SK-N-MC (cell line): ENCODE data around the gene AVPR2.

Source experiments
- EZH2 ChIP-seq: fragments of 200-600 bp; sonication (generic); IDR thresholded peaks from one replicate; pipeline ENCODE4 v1.6.1; 2017; ENCODE audit warnings: antibody characterized with exemption
- FOXP2 ChIP-seq: optimal IDR thresholded peaks from 2 replicates; pipeline ENCODE3; 2011; ENCODE audit warnings: mild to moderate bottlenecking, moderate library complexity; ENCODE audit not compliant: insufficient read depth; ENCODE audit errors: extremely low read length, control extremely low read depth
- POLR2AphosphoS5 ChIP-seq: IDR thresholded peaks from 2 replicates; pipeline ENCODE4 v1.6.1; 2012; ENCODE audit warnings: mild to moderate bottlenecking, low read depth, low read length, borderline replicate concordance

- no peak for TF ChIP-seq EZH2
- TF ChIP-seq POLR2AphosphoS5, result no peak
- no peak for TF ChIP-seq FOXP2
These were observed at the start of gene AVPR2 for GRCh38 chrX:153903991-153904957.
